HepG2 (cell line): ENCODE results near the gene FGGY. TPM values are rescaled to one million over a fixed set of nuclear protein-coding genes. Genes with fewer than 3 reads are reported as not detected.

ENCODE experiments used
- ATAC-seq: fragments of 200-7000 bp; cut with Tn5 transposase; 3 replicates; pipeline ENCODE4 v1.9.1; 2020; ENCODE audit warnings: mild to moderate bottlenecking, moderate library complexity
- BruUV-seq: library from RNA; stranded (reverse); fragments of 400-500 nt; replicated peaks from 2 replicates; lab custom pipeline; 2021; lab: Mats Ljungman, UMichigan
- CTCF ChIA-PET: fragments of 300-600 bp; formaldehyde crosslinking; extraction: SDS; loops from one replicate; lab custom pipeline; 2021; ENCODE audit warnings: low total read pairs, inconsistent platforms, low intra/inter-chr PET ratio; lab: Yijun Ruan, JAX
- POLR2A ChIA-PET: fragments of 350-600 bp; sonication (Branson Sonifier 250); formaldehyde crosslinking; loops from one replicate; lab custom pipeline; 2020; ENCODE audit warnings: antibody characterized with exemption, inconsistent platforms; lab: Yijun Ruan, JAX
- DNase-seq: peaks from one replicate; pipeline ENCODE4 v3.0.0-alpha.2; 2015; ENCODE audit warnings: low spot score
- FAIRE-seq: peaks from 3 replicates; lab custom pipeline; 2011; peaks lifted over from hg19 to GRCh38; lab: Jason Lieb, UNC
- H2AFZ ChIP-seq: one replicate; pipeline ENCODE4 v1.6.1; 2011; ENCODE audit warnings: low read length, inconsistent platforms
- H3K27ac ChIP-seq: fragments of 300-600 bp; 3 replicates; pipeline ENCODE4 v1.8.0; 2011; ENCODE audit warnings: mixed run types, mild to moderate bottlenecking, mixed read lengths, low read length, inconsistent platforms; ENCODE audit not compliant: insufficient read depth; ENCODE audit errors: extremely low read length
- H3K27me3 ChIP-seq, 2 experiments: fragments of 200-600 bp in 1 of 2; 2 replicates in 1 of 2; 3 replicates in 1 of 2; pipeline versions ENCODE4 v1.6.0 to v1.8.0; 2011; ENCODE audit warnings: low read length in 2 of 2, mild to moderate bottlenecking in 2 of 2, moderate library complexity in 2 of 2, inconsistent platforms in 1 of 2; ENCODE audit not compliant: insufficient read depth in 2 of 2, control insufficient read depth in 1 of 2
- H3K36me3 ChIP-seq, 2 experiments: fragments of 200-600 bp in 1 of 2; replicated peaks in 1 of 2; 2 replicates in 1 of 2; 3 replicates in 1 of 2; pipeline versions ENCODE4 v1.5.1 to v1.8.0; 2011; ENCODE audit warnings: low read length in 2 of 2, inconsistent platforms in 1 of 2; ENCODE audit not compliant: insufficient read depth in 2 of 2, control insufficient read depth in 1 of 2
- H3K4me1 ChIP-seq: 2 replicates; pipeline ENCODE4 v1.5.1; 2012; ENCODE audit warnings: low read length, inconsistent platforms; ENCODE audit not compliant: insufficient read depth
- H3K4me2 ChIP-seq: 2 replicates; pipeline ENCODE4 v1.6.0; 2011; ENCODE audit warnings: low read depth, low read length, inconsistent platforms
- H3K4me3 ChIP-seq, 3 experiments: fragments of 200-600 bp in 1 of 3; sonication (generic), shearing (Covaris generic) in 1 of 3; replicated peaks in 1 of 3; 2 replicates each; pipeline ENCODE4 v1.5.1; 2011 to 2016; ENCODE audit warnings: low read length in 3 of 3, inconsistent platforms in 2 of 3, low read depth in 2 of 3, mild to moderate bottlenecking in 2 of 3, control low read depth in 1 of 3, mixed read lengths in 1 of 3; ENCODE audit not compliant: insufficient read depth in 1 of 3
- H3K79me2 ChIP-seq: one replicate; pipeline ENCODE4 v1.6.1; 2011; ENCODE audit warnings: low read length, inconsistent platforms; ENCODE audit not compliant: insufficient read depth
- H3K9ac ChIP-seq: 2 replicates; pipeline ENCODE4 v1.6.0; 2011; ENCODE audit warnings: mild to moderate bottlenecking, low read depth, low read length, inconsistent platforms; ENCODE audit not compliant: insufficient read depth
- H3K9me3 ChIP-seq: 2 replicates; pipeline ENCODE4 v1.5.1; 2012; ENCODE audit warnings: mild to moderate bottlenecking, low read length
- H4K20me1 ChIP-seq: 2 replicates; pipeline ENCODE4 v1.6.0; 2011; ENCODE audit warnings: inconsistent platforms, mild to moderate bottlenecking, low read length, moderate library complexity; ENCODE audit not compliant: insufficient read depth
- DMAP1 ChIP-seq: IDR thresholded peaks from 2 replicates; pipeline ENCODE4 v1.6.1; 2016
- EEA1 ChIP-seq: sonication (generic); formaldehyde crosslinking; IDR thresholded peaks from 2 replicates; pipeline ENCODE4 v1.5.1; 2020; ENCODE audit warnings: mild to moderate bottlenecking, missing genetic modification reagents, borderline replicate concordance
- HOXA5 ChIP-seq: sonication (generic); formaldehyde crosslinking; IDR thresholded peaks from 2 replicates; pipeline ENCODE4 v1.4.0; 2020; ENCODE audit warnings: missing genetic modification reagents
- IRF9 ChIP-seq: sonication (generic); formaldehyde crosslinking; IDR thresholded peaks from 2 replicates; pipeline ENCODE4 v1.8.0; 2022; ENCODE audit warnings: missing genetic modification reagents, mild to moderate bottlenecking, borderline replicate concordance
- ISL2 ChIP-seq: sonication (generic); formaldehyde crosslinking; IDR thresholded peaks from 2 replicates; pipeline ENCODE4 v1.5.0; 2020; ENCODE audit warnings: missing genetic modification reagents
- KLF13 ChIP-seq: sonication (generic); formaldehyde crosslinking; IDR thresholded peaks from 2 replicates; pipeline ENCODE4 v1.4.0; 2020; ENCODE audit warnings: mild to moderate bottlenecking, missing genetic modification reagents
- KMT2A ChIP-seq: sonication (generic); formaldehyde crosslinking; IDR thresholded peaks from 2 replicates; pipeline ENCODE4 v1.4.0; 2020; ENCODE audit warnings: missing genetic modification reagents
- PLRG1 ChIP-seq: fragments of 450-650 bp; conservative IDR thresholded peaks from 2 replicates; pipeline ENCODE4 v1.6.1; 2016
- SMAD9 ChIP-seq: sonication (generic); formaldehyde crosslinking; IDR thresholded peaks from 2 replicates; pipeline ENCODE4 v1.5.1; 2020; ENCODE audit warnings: mild to moderate bottlenecking, missing genetic modification reagents
- TOE1 ChIP-seq: sonication (generic); formaldehyde crosslinking; IDR thresholded peaks from 2 replicates; pipeline ENCODE4 v1.4.0; 2020; ENCODE audit warnings: mild to moderate bottlenecking, missing genetic modification reagents
- ZNF143 ChIP-seq: sonication (generic); formaldehyde crosslinking; IDR thresholded peaks from 2 replicates; pipeline ENCODE4 v1.4.0; 2020; ENCODE audit warnings: missing genetic modification reagents
- ZNF451 ChIP-seq: sonication (generic); formaldehyde crosslinking; IDR thresholded peaks from 2 replicates; pipeline ENCODE4 v1.5.0; 2020; ENCODE audit warnings: mild to moderate bottlenecking, missing genetic modification reagents
- ZNF674 ChIP-seq: sonication (generic); formaldehyde crosslinking; IDR thresholded peaks from 2 replicates; pipeline ENCODE4 v1.5.0; 2020; ENCODE audit warnings: low read depth, mild to moderate bottlenecking, missing genetic modification reagents
- ZSCAN29 ChIP-seq: sonication (generic); formaldehyde crosslinking; conservative IDR thresholded peaks from 2 replicates; pipeline ENCODE4 v1.4.0; 2020; ENCODE audit warnings: mild to moderate bottlenecking, missing genetic modification reagents
- WGBS: methylation state at CpG from one replicate; pipeline ENCODE4 v1.1.6; 2017; ENCODE audit warnings: low lambda C conversion rate; 5-methylcytosine and 5-hydroxymethylcytosine counted together
- in situ Hi-C: cut with HindIII; loops from 2 replicates; pipeline ENCODE4 v1.10.0; 2017; ENCODE audit warnings: low pct_unique_long_range_greater_than_20kb; ENCODE audit not compliant: extremely low pct_ligation_motif_present
- intact Hi-C: fragments of 100-400 bp; cut with micrococcal nuclease; formaldehyde crosslinking; loops from one replicate; pipeline ENCODE4 v1.10.0; 2022; ENCODE audit not compliant: unreplicated experiment
- polyA plus RNA-seq, 8 experiments: library from polyadenylated mRNA; depleted of rRNA in 3 of 8; stranded (reverse) in 7 of 8; unstranded in 1 of 8; fragments of >200 nt; fragmentation: Illumina TruSeq in 4 of 8; extraction: Trizol in 4 of 8; gene quantifications; 2 replicates each; pipeline versions ENCODE4 v1.2.1 to v1.2.3, GENCODE V29; 2011 to 2016; ENCODE audit warnings: low read depth in 4 of 8, missing spikeins in 1 of 8, mixed read lengths in 1 of 8; ENCODE audit not compliant: insufficient read depth in 1 of 8
- total RNA-seq, 5 experiments: library from RNA; depleted of rRNA; stranded (reverse); fragments of >200 nt; fragmentation: Illumina TruSeq; extraction: Trizol; gene quantifications; 2 replicates each; pipeline ENCODE4 v1.2.3, GENCODE V29; 2016; ENCODE audit warnings: low read depth in 1 of 5
- TF ChIP-seq, protein P1 (sequence below): sonication (generic); formaldehyde crosslinking; IDR thresholded peaks from 2 replicates; pipeline ENCODE4 v1.9.0; 2021; ENCODE audit warnings: missing genetic modification reagents, mild to moderate bottlenecking, borderline replicate concordance

FGGY gene
- total and polyA plus RNA-seq, 2 of the 13 experiments (the other 11 are each of a cell fraction or from before 2014, with no cell fraction given): 15.7 to 27.5 TPM

DNA sequence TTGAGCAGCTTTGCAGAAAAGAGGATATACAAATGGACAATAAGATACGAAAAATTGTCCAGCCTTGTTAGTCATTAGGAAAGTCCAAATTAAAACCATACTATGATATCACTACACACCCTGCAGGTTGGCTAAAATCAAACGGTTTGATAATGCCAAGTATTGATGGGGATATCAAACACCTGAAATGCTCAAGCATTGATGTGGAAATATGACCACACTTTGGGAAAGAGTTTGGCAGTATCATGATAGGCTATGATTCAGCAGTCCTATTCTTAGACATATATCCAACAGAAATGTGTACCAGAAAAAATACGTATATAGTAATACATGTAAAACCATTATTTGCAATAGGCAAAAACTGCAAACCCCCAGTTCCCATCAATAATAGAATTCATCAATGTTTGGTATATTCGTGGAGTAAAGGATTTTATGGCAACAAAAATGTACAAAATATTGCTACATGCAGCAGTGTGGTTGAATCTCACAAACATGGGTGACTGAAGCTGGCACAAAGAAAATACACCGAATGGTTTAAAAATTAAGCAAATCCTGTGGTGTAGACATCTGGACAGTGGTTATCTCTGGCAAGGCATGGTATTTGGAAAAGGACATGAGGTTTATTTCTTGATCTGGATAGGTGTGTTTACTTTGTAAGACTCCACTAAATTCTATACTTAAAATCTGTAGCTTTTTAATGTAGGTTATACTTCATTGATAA, 243.2 kb downstream of the FGGY start (continued):
- TF ChIP-seq ISL2 (CRISPR knock-in tag) (no peak), ZNF143 (no peak), TOE1 (CRISPR knock-in tag) (no peak)
- TF ChIP-seq, protein P1, sequence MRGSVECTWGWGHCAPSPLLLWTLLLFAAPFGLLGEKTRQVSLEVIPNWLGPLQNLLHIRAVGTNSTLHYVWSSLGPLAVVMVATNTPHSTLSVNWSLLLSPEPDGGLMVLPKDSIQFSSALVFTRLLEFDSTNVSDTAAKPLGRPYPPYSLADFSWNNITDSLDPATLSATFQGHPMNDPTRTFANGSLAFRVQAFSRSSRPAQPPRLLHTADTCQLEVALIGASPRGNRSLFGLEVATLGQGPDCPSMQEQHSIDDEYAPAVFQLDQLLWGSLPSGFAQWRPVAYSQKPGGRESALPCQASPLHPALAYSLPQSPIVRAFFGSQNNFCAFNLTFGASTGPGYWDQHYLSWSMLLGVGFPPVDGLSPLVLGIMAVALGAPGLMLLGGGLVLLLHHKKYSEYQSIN (CRISPR knock-in tag): no peak

GRCh38 chr1:59541161-59541560, 244.3 kb downstream of the FGGY start:
- no peak for TF ChIP-seq KMT2A (CRISPR knock-in tag)
- no peak for TF ChIP-seq SMAD9
- no peak for TF ChIP-seq HOXA5 (CRISPR knock-in tag)
- no peak for TF ChIP-seq PLRG1
- TF ChIP-seq ZNF674 (CRISPR knock-in tag): no peak
- TF ChIP-seq ZSCAN29 (CRISPR knock-in tag): no peak
- no peak for TF ChIP-seq EEA1
- no peak for TF ChIP-seq DMAP1 (CRISPR knock-in tag)
- no peak for TF ChIP-seq KLF13
- no peak for TF ChIP-seq ZNF451 (CRISPR knock-in tag)
- no peak for TF ChIP-seq IRF9
- TF ChIP-seq, all 625 proteins: peak for 0
- no peak for DNase-seq
- Histone ChIP-seq H4K20me1 (no peaks in the 10 kb centered on the region), H3K27ac (no peak overlapping the region), H3K36me3 (no peaks in the 10 kb centered on the region), H3K4me1 (peaks cover 34% of the 10 kb centered on the region), H2AFZ (no peak overlapping the region), H3K79me2 (no peaks in the 10 kb centered on the region), H3K9ac (no peak overlapping the region), H3K9me3 (no peaks in the 10 kb centered on the region), H3K27me3 (no peaks in the 10 kb centered on the region), H3K4me3 (no peak overlapping the region), H3K4me2 (no peak overlapping the region)
- ChIA-PET CTCF (no interaction called here), POLR2A (no interaction called here)
- FAIRE-seq: no peak
- 100% methylated on average over 2 of the region's 2 CpGs for WGBS
- in situ Hi-C loops (no loop called here), intact Hi-C loops (no loop called here)
- no peak for ATAC-seq
- BruUV-seq: no TSS peak
